ENCODE data around the gene EEF1G. TPM values are rescaled to one million over a fixed set of nuclear protein-coding genes. Genes with fewer than 3 reads are reported as not detected.

Gene EEF1G
- total and polyA plus RNA-seq, 9 of the 15 experiments (the other 6 are each of a cell fraction or from before 2014, with no cell fraction given), result 985 to 2,349 (median 2,035) TPM

- no peak for TF ChIP-seq ZMIZ1 (IDR thresholded peaks at IDR 0.05; ENCODE audit: low read depth in 2 of 2, low read length in 2 of 2)
- no peak for TF ChIP-seq PHB (CRISPR knock-in tag; IDR thresholded peaks at IDR 0.05)
- TF ChIP-seq POLR2A (conservative IDR thresholded peaks at IDR 0.05), result peak; percentile 81
- TF ChIP-seq CXXC5 (CRISPR knock-in tag; IDR thresholded peaks at IDR 0.05), result peak; percentile 5; the same call in 1 of the 2 replicates
- TF ChIP-seq MNT (conservative IDR thresholded peaks at IDR 0.05), result no peak; a peak in 1 of 4 replicates
- TF ChIP-seq SP2 (IDR thresholded peaks at IDR 0.05; ENCODE audit: extremely low read depth, low read depth, low read length, poor library complexity, severe bottlenecking), result no peak
- TF ChIP-seq WHSC1 (IDR thresholded peaks at IDR 0.05; ENCODE audit: low read length), result no peak
- 0 out of 4 replicates have a peak, but pooled peaks of 1 of the 2 experiments have one; percentile 39 for TF ChIP-seq TEAD1 (CRISPR knock-in tag; IDR thresholded peaks at IDR 0.05)
- peak in 1 of 2 experiments; percentile 65; a peak in 2 of 4 replicates for TF ChIP-seq NONO (IDR thresholded peaks at IDR 0.05; ENCODE audit: low read depth in 2 of 2, low read length in 1 of 2)
- TF ChIP-seq CBX5 (IDR thresholded peaks at IDR 0.05; ENCODE audit: borderline replicate concordance, low read depth), result no peak
- no peak for TF ChIP-seq ZBTB2 (IDR thresholded peaks at IDR 0.05)
- TF ChIP-seq ZNF644 (tag; IDR thresholded peaks at IDR 0.05; ENCODE audit: low read depth), result no peak
- TF ChIP-seq SAP30 (IDR thresholded peaks at IDR 0.05; ENCODE audit: borderline replicate concordance, insufficient read depth, low read depth, low read length, poor library complexity, severe bottlenecking), result no peak
- TF ChIP-seq FOXA3 (CRISPR knock-in tag; conservative IDR thresholded peaks at IDR 0.05 in 1 of 2, IDR thresholded peaks at IDR 0.05 in 1 of 2), result peak in 1 of 2 experiments; percentile 14; a peak in 1 of 4 replicates
- no peak for TF ChIP-seq ZNF696 (CRISPR knock-in tag; conservative IDR thresholded peaks at IDR 0.05)
- TF ChIP-seq ZNF766 (CRISPR knock-in tag; conservative IDR thresholded peaks at IDR 0.05), result no peak
- TF ChIP-seq CBX8 (IDR thresholded peaks at IDR 0.05; ENCODE audit: borderline replicate concordance, extremely low read depth, low read depth, low read length, poor library complexity, severe bottlenecking), result no peak
- TF ChIP-seq LEF1 (IDR thresholded peaks at IDR 0.05), result no peak
Measured at GRCh38 chr11:62601372-62602140, 27.9 kb upstream of the EEF1G start, which contains the start of gene MTA2 (continued).

Measured in K562 (cell line).